ENCODE results near the gene ZMYND19. TPM values are rescaled to one million over a fixed set of nuclear protein-coding genes. Genes with fewer than 3 reads are reported as not detected.

ZMYND19 gene
- total and polyA plus RNA-seq, 2 of the 8 experiments (the other 6 are each of a cell fraction or from before 2014, with no cell fraction given) = 42.4 to 58.7 TPM

DNA sequence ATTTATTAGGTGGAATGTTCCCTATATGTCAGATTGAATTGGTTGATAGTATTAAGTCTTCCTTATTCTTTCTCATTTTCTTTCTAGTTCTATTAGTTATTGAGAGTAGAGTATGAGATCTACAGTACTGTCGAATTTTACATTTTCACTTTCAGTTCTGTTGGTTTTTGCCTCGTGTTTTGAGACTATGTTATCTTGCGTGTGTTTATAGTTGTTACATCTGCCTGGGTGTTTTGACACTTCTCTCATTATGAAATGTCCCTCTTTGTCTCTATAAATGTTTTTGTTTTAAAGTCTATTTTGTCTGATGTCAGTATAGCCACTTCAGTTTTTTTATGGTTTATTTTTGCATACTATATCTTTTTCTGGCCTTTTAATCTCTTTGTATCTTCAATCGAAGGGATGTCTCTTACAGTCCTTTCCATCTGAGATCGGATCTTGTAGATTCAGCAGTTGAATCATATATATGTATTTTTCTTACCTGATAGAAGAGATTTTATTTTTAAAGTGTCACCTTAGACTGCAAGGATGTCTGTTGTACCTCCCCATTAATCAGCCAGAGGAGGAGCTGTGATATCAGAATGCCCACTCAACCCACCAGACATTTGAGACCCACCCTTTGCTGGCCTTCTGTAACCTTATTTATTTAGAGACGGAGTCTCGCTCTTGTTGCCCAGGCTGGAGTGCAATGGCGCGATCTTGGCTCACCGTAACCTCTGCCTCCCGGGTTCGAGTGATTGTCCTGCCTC is 49.2 kb upstream of the ZMYND19 start (continued):
- TF ChIP-seq, protein P1, sequence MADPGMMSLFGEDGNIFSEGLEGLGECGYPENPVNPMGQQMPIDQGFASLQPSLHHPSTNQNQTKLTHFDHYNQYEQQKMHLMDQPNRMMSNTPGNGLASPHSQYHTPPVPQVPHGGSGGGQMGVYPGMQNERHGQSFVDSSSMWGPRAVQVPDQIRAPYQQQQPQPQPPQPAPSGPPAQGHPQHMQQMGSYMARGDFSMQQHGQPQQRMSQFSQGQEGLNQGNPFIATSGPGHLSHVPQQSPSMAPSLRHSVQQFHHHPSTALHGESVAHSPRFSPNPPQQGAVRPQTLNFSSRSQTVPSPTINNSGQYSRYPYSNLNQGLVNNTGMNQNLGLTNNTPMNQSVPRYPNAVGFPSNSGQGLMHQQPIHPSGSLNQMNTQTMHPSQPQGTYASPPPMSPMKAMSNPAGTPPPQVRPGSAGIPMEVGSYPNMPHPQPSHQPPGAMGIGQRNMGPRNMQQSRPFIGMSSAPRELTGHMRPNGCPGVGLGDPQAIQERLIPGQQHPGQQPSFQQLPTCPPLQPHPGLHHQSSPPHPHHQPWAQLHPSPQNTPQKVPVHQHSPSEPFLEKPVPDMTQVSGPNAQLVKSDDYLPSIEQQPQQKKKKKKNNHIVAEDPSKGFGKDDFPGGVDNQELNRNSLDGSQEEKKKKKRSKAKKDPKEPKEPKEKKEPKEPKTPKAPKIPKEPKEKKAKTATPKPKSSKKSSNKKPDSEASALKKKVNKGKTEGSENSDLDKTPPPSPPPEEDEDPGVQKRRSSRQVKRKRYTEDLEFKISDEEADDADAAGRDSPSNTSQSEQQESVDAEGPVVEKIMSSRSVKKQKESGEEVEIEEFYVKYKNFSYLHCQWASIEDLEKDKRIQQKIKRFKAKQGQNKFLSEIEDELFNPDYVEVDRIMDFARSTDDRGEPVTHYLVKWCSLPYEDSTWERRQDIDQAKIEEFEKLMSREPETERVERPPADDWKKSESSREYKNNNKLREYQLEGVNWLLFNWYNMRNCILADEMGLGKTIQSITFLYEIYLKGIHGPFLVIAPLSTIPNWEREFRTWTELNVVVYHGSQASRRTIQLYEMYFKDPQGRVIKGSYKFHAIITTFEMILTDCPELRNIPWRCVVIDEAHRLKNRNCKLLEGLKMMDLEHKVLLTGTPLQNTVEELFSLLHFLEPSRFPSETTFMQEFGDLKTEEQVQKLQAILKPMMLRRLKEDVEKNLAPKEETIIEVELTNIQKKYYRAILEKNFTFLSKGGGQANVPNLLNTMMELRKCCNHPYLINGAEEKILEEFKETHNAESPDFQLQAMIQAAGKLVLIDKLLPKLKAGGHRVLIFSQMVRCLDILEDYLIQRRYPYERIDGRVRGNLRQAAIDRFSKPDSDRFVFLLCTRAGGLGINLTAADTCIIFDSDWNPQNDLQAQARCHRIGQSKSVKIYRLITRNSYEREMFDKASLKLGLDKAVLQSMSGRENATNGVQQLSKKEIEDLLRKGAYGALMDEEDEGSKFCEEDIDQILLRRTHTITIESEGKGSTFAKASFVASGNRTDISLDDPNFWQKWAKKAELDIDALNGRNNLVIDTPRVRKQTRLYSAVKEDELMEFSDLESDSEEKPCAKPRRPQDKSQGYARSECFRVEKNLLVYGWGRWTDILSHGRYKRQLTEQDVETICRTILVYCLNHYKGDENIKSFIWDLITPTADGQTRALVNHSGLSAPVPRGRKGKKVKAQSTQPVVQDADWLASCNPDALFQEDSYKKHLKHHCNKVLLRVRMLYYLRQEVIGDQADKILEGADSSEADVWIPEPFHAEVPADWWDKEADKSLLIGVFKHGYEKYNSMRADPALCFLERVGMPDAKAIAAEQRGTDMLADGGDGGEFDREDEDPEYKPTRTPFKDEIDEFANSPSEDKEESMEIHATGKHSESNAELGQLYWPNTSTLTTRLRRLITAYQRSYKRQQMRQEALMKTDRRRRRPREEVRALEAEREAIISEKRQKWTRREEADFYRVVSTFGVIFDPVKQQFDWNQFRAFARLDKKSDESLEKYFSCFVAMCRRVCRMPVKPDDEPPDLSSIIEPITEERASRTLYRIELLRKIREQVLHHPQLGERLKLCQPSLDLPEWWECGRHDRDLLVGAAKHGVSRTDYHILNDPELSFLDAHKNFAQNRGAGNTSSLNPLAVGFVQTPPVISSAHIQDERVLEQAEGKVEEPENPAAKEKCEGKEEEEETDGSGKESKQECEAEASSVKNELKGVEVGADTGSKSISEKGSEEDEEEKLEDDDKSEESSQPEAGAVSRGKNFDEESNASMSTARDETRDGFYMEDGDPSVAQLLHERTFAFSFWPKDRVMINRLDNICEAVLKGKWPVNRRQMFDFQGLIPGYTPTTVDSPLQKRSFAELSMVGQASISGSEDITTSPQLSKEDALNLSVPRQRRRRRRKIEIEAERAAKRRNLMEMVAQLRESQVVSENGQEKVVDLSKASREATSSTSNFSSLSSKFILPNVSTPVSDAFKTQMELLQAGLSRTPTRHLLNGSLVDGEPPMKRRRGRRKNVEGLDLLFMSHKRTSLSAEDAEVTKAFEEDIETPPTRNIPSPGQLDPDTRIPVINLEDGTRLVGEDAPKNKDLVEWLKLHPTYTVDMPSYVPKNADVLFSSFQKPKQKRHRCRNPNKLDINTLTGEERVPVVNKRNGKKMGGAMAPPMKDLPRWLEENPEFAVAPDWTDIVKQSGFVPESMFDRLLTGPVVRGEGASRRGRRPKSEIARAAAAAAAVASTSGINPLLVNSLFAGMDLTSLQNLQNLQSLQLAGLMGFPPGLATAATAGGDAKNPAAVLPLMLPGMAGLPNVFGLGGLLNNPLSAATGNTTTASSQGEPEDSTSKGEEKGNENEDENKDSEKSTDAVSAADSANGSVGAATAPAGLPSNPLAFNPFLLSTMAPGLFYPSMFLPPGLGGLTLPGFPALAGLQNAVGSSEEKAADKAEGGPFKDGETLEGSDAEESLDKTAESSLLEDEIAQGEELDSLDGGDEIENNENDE (IDR thresholded peaks at IDR 0.05; ENCODE audit: insufficient replicate concordance, low read length) = no peak

Data from H1 (cell line).